LNCAP (cell line): ENCODE measurements around the gene TBXAS1.

ENCODE experiments used
- TF ChIP-seq, protein P1 (sequence below): fragments of 450-650 bp; IDR thresholded peaks from 2 replicates; pipeline ENCODE4 v1.5.1; 2017; ENCODE audit warnings: mild to moderate bottlenecking

The TBXAS1 gene

DNA sequence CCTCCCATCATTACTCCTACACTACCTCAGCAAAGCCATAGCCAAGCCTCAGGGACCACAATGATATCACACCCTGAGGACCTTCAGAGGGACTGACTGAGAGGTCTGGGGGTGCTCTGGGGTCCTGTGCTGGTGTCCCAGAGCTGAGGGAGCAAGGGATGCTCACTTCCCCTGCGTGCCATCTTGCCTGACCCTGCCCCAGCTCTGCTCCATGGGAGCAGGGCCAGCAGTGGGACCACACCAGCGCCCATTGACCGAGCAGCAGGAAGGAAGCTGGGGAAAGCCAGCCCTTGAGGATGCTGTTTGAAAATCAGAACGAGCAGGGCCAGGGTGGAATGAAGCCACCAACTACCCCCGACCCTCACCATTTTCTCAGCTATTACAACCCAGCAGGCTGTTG is 130.7 kb downstream of the TBXAS1 start:
- TF ChIP-seq, protein P1, sequence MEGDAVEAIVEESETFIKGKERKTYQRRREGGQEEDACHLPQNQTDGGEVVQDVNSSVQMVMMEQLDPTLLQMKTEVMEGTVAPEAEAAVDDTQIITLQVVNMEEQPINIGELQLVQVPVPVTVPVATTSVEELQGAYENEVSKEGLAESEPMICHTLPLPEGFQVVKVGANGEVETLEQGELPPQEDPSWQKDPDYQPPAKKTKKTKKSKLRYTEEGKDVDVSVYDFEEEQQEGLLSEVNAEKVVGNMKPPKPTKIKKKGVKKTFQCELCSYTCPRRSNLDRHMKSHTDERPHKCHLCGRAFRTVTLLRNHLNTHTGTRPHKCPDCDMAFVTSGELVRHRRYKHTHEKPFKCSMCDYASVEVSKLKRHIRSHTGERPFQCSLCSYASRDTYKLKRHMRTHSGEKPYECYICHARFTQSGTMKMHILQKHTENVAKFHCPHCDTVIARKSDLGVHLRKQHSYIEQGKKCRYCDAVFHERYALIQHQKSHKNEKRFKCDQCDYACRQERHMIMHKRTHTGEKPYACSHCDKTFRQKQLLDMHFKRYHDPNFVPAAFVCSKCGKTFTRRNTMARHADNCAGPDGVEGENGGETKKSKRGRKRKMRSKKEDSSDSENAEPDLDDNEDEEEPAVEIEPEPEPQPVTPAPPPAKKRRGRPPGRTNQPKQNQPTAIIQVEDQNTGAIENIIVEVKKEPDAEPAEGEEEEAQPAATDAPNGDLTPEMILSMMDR = no peak

DNA sequence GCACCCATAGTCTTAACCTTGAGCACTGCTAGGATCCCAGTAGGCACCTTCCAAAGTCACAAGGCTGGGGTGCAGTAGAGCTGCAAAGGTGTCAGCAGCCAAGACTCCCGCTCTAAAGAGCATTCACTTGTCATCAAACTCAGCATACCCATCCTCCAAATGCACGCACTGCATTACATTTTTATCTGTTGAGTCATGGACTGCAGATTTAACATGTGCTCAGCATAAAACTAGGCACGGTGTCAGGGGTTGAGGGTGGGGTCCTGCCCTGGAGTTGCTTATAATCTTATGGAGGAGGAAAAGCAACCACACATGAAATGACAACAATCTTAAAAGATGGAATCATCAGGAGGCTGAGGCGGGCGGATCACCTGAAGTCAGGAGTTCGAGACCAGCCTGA is 131.1 kb downstream of the TBXAS1 start:
- TF ChIP-seq, protein P1 = no peak

DNA sequence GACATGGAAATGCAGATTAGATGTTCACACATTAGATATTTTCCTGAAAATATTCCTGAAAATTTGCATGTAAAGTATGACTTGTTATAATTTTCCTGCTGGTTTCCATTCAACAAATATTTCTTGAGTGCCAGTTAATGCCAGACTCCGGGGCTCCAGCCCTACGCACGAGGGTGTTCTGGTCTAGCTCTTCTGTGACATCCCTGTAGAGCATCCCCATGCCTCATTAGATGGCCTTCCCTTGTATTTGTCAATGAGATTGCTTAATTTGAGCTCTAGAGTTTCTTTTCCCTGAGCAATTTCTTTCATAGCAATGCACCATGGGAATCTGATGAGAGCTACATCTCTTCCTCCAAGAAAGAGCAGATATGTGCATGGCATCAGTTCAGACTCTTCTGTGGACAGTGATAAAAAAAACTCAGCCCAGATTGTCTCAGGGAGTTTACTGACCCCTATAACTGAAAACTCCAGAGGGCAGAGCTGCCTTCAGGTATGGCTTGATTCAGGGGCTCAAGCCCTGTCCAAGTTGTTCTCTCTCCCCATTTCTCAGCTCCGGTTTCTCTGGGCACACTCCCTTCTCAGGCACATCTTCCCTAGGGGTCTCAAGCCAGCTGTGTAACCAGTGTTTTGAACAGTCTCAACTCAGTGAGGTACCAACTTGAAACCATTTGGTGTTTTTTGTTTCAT is 137.0 kb downstream of the TBXAS1 start:
- TF ChIP-seq, protein P1 = no peak

DNA sequence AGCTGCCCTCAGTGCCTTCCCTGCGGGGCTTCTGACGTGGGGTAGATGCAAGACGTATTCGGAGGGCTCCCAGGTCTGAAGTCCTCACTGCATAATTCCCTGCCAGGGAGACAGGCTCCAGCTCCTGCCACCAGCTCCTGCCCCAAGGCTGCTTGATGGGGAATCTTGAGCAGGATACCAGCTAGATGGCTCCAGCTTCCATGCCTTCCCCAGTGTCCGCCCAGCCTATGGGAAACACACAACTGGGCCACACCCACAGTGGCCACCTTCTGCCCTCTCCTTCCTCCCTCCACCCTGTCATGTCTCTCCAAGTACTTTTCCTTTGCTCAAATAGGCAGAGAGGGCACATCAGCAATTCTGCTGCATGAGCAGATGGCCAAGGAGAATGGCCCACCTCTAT is 137.9 kb downstream of the TBXAS1 start:
- TF ChIP-seq, protein P1 = no peak

DNA sequence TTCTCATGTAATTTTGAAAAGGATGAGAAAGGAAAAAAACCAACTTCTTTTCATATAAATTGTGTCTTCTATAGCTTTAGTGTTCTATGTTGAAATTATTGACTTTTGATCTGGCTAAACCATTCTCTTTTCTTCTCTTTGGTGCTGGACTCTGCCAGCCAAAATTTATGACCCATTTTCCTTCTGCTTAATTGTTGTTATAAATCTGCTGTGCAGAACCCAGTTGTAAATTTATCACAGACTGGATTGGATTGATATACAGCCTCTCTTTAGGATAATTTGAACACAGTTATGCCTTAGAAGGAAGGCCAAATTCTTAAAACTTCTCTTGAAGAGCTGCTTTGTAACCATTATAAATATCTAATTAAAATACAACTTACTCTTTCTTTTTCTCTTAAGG is 139.9 kb downstream of the TBXAS1 start:
- TF ChIP-seq, protein P1 = no peak

DNA sequence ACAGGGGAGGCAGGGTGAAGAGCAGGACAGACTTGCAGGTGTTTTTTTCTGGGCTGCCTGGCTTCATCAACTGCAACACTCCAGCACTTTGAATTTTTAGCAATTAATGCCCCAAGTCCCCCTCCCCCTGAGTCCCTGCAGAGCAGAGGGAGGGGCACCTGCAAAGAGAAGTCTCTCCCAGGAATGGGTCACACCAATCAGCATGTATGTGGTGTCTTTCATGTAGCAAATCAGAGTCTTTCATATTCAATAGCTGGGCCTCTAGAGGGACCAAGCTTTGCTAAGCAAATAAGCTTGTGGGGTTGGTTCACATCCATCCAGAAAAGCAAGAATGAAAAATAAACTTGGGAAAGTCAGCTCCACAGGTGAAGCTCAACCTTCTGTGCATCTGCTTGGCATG is 143.0 kb downstream of the TBXAS1 start:
- TF ChIP-seq, protein P1 = no peak

DNA sequence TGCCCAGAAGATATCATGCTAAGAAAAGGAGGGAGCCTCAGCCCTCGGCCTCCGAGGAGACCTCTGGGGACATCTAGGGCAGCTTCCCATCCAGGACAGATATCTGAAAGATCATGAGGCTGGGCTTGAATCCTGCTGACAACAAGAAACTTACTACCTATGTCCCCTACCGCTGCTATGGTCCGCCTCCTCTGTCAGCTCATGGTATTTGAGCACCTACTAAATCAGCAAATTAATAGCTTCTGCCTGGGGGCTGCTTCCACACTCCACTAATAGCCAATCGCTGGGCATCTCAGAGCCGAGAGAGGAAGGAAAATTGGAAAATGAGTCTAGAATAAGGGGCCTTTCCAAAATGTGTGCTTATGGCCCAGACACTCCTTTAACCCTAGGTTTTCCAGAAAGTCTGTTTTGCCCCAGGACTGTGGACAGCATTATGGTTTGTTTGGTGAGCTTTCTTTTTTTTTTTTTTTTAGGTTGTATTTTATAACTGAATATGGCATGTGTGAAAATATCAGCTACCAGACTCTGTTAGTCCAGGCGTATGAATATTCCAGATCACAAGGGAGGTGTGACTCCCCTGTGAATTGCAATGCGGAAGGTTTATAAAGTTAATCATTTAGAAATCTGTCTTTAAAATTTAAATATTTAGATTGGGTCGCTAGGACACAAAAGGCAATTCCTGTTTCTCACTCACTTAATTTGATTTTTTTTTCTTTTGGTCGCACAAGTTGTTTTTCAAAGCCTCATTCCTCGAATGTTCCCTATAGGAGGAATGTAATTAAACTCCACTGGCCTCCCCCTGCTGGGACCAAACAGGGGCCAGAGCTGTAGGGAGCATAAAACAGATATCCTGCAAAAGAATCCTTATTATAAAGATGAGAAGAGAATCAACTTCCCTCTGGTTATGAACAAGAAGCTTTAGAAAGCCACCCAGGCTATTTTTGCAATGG is 144.3 kb downstream of the TBXAS1 start:
- TF ChIP-seq, protein P1 = no peak
